B cell (primary cell): ENCODE data around the gene NECTIN4. TPM values are rescaled to one million over a fixed set of nuclear protein-coding genes. Genes with fewer than 3 reads are reported as not detected.
A peak's percentile ranks its signal among the peaks of the same experiment; 100 is the strongest.

Source experiments
- ATAC-seq: fragments of 200-7000 bp; cut with Tn5 transposase; one replicate; pipeline ENCODE4 v1.10.0; 2021; ENCODE audit warnings: low read depth, mild to moderate bottlenecking, moderate number of reproducible peaks, moderate library complexity
- CTCF ChIA-PET: fragments of 350-600 bp; sonication (Branson Sonifier 250); formaldehyde crosslinking; loops from one replicate; lab custom pipeline; 2021; ENCODE audit warnings: antibody characterized with exemption, inconsistent platforms; lab: Charles Lee
- POLR2A ChIA-PET: fragments of 350-600 bp; sonication (Branson Sonifier 250); formaldehyde crosslinking; loops from one replicate; lab custom pipeline; 2021; ENCODE audit warnings: antibody characterized with exemption; lab: Charles Lee
- DNase-seq: peaks from one replicate; pipeline ENCODE4 v3.0.0; 2013
- H2AFZ ChIP-seq: 2 replicates; pipeline ENCODE4 v1.6.1; 2012; ENCODE audit warnings: mild to moderate bottlenecking, low read depth, low read length; ENCODE audit not compliant: insufficient read depth, poor library complexity, severe bottlenecking
- H3K27ac ChIP-seq, 2 donors: 1 replicate in 1 of 2; 2 replicates in 1 of 2; pipeline ENCODE4 v1.5.1; 2012 to 2013; ENCODE audit warnings: low read length in 2 of 2, mild to moderate bottlenecking in 2 of 2, moderate library complexity in 1 of 2
- H3K27me3 ChIP-seq, 4 experiments: fragments of 200-600 bp in 1 of 4; sonication (generic) in 1 of 4; replicated peaks in 1 of 4; 1 replicate in 2 of 4; 2 replicates in 2 of 4; pipeline versions ENCODE4 v1.6.1 to v1.7.0; 2013 to 2016; ENCODE audit warnings: low read length in 3 of 4, mild to moderate bottlenecking in 2 of 4, mixed read lengths in 1 of 4, moderate library complexity in 1 of 4; ENCODE audit not compliant: insufficient read depth in 4 of 4, control insufficient read depth in 3 of 4; ENCODE audit errors: control extremely low read depth in 1 of 4
- H3K36me3 ChIP-seq, 2 experiments: replicated peaks in 1 of 2; 1 replicate in 1 of 2; 2 replicates in 1 of 2; pipeline versions ENCODE4 v1.6.1 to v1.7.1; 2013; ENCODE audit warnings: low read length in 1 of 2; ENCODE audit not compliant: insufficient read depth in 2 of 2, control insufficient read depth in 1 of 2; ENCODE audit errors: control extremely low read depth in 1 of 2, extremely low read depth in 1 of 2
- H3K4me1 ChIP-seq, 2 donors: fragments of 200-600 bp in 1 of 2; sonication (generic) in 1 of 2; 1 replicate in 1 of 2; 2 replicates in 1 of 2; pipeline versions ENCODE4 v1.5.1 to v1.6.1; 2013 to 2017; ENCODE audit warnings: low read length in 2 of 2; ENCODE audit not compliant: control insufficient read depth in 2 of 2, insufficient read depth in 2 of 2
- H3K4me2 ChIP-seq: replicated peaks from 2 replicates; pipeline ENCODE3; 2012; ENCODE audit warnings: mild to moderate bottlenecking, low read depth, low read length; ENCODE audit not compliant: poor library complexity, severe bottlenecking
- H3K4me3 ChIP-seq, 5 experiments: fragments of 200-600 bp in 1 of 5; sonication (generic) in 1 of 5; 1 replicate in 3 of 5; 2 replicates in 2 of 5; pipeline versions ENCODE4 v1.5.1 to v1.7.0; 2011 to 2016; ENCODE audit warnings: low read length in 4 of 5, mild to moderate bottlenecking in 4 of 5, low read depth in 2 of 5, control low read depth in 1 of 5, moderate library complexity in 1 of 5; ENCODE audit not compliant: insufficient read depth in 1 of 5; ENCODE audit errors: control extremely low read depth in 1 of 5, extremely low read depth in 1 of 5
- H3K79me2 ChIP-seq: fragments of 200-600 bp; sonication (generic); one replicate; pipeline ENCODE4 v1.6.0; 2016; ENCODE audit warnings: low read length; ENCODE audit not compliant: control insufficient read depth, insufficient read depth
- H3K9ac ChIP-seq: fragments of 200-600 bp; sonication (generic); 2 replicates; pipeline ENCODE4 v1.6.1; 2017; ENCODE audit warnings: mild to moderate bottlenecking, low read length, moderate library complexity
- H3K9me3 ChIP-seq, 3 donors: one replicate each; pipeline versions ENCODE4 v1.6.1 to v1.7.1; 2013; ENCODE audit warnings: low read length in 2 of 3; ENCODE audit not compliant: control insufficient read depth in 2 of 3, insufficient read depth in 1 of 3; ENCODE audit errors: control extremely low read depth in 1 of 3
- H4K20me1 ChIP-seq: 2 replicates; pipeline ENCODE4 v1.6.0; 2012; ENCODE audit warnings: mild to moderate bottlenecking, low read length; ENCODE audit not compliant: insufficient read depth, control insufficient read depth, poor library complexity, severe bottlenecking
- H3K27ac Mint-ChIP-seq: one replicate; pipeline ENCODE4 v1.8.0; 2021; ENCODE audit warnings: mixed read lengths
- H3K27me3 Mint-ChIP-seq: one replicate; pipeline ENCODE4 v1.8.0; 2021; ENCODE audit warnings: mixed read lengths
- H3K4me1 Mint-ChIP-seq: one replicate; pipeline ENCODE4 v1.8.0; 2021; ENCODE audit warnings: mixed read lengths
- H3K4me3 Mint-ChIP-seq: one replicate; pipeline ENCODE4 v1.8.0; 2021; ENCODE audit warnings: mixed read lengths
- H3K9me3 Mint-ChIP-seq: one replicate; pipeline ENCODE4 v1.8.0; 2022; ENCODE audit warnings: mixed read lengths; ENCODE audit not compliant: insufficient read depth
- EZH2 ChIP-seq: IDR thresholded peaks from 2 replicates; pipeline ENCODE4 v1.6.1; 2012; ENCODE audit warnings: borderline replicate concordance, low read depth, mild to moderate bottlenecking, moderate library complexity, low read length; ENCODE audit not compliant: insufficient read depth, poor library complexity, severe bottlenecking
- WGBS: methylation state at CpG from one replicate; pipeline ENCODE4 v1.1.5; 2013; ENCODE audit warnings: missing lambda C conversion rate; ENCODE audit not compliant: insufficient coverage; 5-methylcytosine and 5-hydroxymethylcytosine counted together
- intact Hi-C: fragments of 100-400 bp; cut with micrococcal nuclease; formaldehyde crosslinking; loops from one replicate; pipeline ENCODE4 v1.10.0; 2022
- polyA plus RNA-seq: library from polyadenylated mRNA; depleted of rRNA; stranded (reverse); fragments of >200 nt; gene quantifications from 2 replicates; pipeline ENCODE4 v1.2.3, GENCODE V29; 2012
- total RNA-seq, 2 donors: library from RNA; stranded (reverse); fragments of 120-200 nt in 1 of 2; gene quantifications; 1 replicate in 1 of 2; 2 replicates in 1 of 2; pipeline versions ENCODE4 v1.2.3 to v1.2.4, GENCODE V29; 2013 to 2022
- TF ChIP-seq, protein P1 (sequence below): fragments of 200-600 bp; IDR thresholded peaks from one replicate; pipeline ENCODE4 v1.8.0; 2022; ENCODE audit warnings: antibody characterized with exemption, mild to moderate bottlenecking

NECTIN4 gene
- total and polyA plus RNA-seq, 2 donors (not counting 1 experiment from before 2014, with no cell fraction given), result not detected

DNA sequence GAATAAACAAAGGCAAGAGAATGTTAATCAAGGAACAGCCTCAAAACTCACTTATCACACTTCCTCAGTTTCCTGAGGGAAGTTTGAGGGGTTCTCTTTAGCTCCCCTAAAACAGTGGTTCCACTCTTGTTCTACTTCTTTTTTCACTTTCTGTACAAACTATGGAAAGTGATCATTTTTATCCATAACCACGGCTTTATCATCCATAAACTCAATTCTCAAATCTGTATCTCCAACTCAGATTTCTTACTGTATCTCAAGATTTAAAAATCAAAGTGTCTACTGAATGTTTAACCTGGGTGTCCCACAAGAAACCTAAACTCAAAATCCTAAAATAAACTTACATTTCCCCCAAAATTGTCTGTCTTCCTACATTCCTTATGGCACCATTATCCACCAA is 24.6 kb upstream of the NECTIN4 start:
- no peak overlapping the region for H3K27ac Mint-ChIP-seq
- no peak overlapping the region for H3K27ac ChIP-seq
- peaks cover 97% of the 10 kb centered on the region for H3K79me2 ChIP-seq
- TF ChIP-seq, protein P1, sequence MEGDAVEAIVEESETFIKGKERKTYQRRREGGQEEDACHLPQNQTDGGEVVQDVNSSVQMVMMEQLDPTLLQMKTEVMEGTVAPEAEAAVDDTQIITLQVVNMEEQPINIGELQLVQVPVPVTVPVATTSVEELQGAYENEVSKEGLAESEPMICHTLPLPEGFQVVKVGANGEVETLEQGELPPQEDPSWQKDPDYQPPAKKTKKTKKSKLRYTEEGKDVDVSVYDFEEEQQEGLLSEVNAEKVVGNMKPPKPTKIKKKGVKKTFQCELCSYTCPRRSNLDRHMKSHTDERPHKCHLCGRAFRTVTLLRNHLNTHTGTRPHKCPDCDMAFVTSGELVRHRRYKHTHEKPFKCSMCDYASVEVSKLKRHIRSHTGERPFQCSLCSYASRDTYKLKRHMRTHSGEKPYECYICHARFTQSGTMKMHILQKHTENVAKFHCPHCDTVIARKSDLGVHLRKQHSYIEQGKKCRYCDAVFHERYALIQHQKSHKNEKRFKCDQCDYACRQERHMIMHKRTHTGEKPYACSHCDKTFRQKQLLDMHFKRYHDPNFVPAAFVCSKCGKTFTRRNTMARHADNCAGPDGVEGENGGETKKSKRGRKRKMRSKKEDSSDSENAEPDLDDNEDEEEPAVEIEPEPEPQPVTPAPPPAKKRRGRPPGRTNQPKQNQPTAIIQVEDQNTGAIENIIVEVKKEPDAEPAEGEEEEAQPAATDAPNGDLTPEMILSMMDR, result no peak
- no peak for TF ChIP-seq EZH2
- intact Hi-C loops, result no loop called here
- H3K4me1 Mint-ChIP-seq, result peaks cover 56% of the 10 kb centered on the region
- no peaks in the 10 kb centered on the region for H3K9me3 ChIP-seq
- H3K4me1 ChIP-seq, result peaks cover 25 to 30% of the 10 kb centered on the region in 2 donors
- H3K4me3 ChIP-seq, result no peak overlapping the region
- ATAC-seq, result no peak
- H3K4me3 Mint-ChIP-seq, result no peak overlapping the region
- CTCF ChIA-PET, result no interaction called here
- 0% methylated on average over 1 of the region's 1 CpG for WGBS
- no peaks in the 10 kb centered on the region for H3K9me3 Mint-ChIP-seq
- H3K9ac ChIP-seq, result no peak overlapping the region
- H3K27me3 ChIP-seq, result no peaks in the 10 kb centered on the region
- no peak overlapping the region for H3K4me2 ChIP-seq
- no peak for DNase-seq
- H3K27me3 Mint-ChIP-seq, result no peaks in the 10 kb centered on the region
- H2AFZ ChIP-seq, result no peak overlapping the region
- peaks cover 11 to 15% of the 10 kb centered on the region in 2 experiments for H3K36me3 ChIP-seq
- H4K20me1 ChIP-seq, result peaks cover 27% of the 10 kb centered on the region
- POLR2A ChIA-PET, result no interaction called here

DNA sequence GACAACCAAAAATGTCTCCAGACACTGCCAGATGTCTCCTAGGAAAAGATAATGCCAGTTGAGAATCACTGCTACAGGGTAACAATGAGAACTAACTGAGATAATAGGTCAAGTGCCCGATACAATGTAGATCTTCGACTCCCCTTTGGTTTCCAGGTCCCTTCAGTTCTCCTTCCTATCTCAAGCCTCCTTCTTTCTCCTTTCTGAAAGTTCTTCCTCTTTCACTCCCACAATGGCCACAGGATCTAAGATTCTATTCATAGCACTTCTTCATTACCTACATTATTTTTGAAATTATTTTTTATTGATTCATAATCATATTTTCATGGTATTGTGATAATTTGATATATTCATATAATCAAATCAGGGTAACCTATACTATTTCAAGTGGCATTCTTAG is 22.2 kb upstream of the NECTIN4 start:
- peaks cover 95% of the 10 kb centered on the region for H3K79me2 ChIP-seq
- no peaks in the 10 kb centered on the region for H3K9me3 ChIP-seq
- Mint-ChIP-seq H3K4me1 (peaks cover 36% of the 10 kb centered on the region), H3K27me3 (no peaks in the 10 kb centered on the region), H3K4me3 (no peak overlapping the region), H3K27ac (no peak overlapping the region), H3K9me3 (no peaks in the 10 kb centered on the region)
- H3K36me3 ChIP-seq, result peaks cover 11 to 17% of the 10 kb centered on the region in 2 experiments
- TF ChIP-seq, protein P1, result no peak
- no peak for TF ChIP-seq EZH2
- peaks cover 31% of the 10 kb centered on the region for H4K20me1 ChIP-seq
- no peaks in the 10 kb centered on the region for H3K27me3 ChIP-seq
- peaks cover 11 to 13% of the 10 kb centered on the region in 2 donors for H3K4me1 ChIP-seq
- no peak overlapping the region for H3K9ac ChIP-seq
- CTCF ChIA-PET, result interaction anchor here (1.1 kb wide), 1 partner anchor 22 kb away, joined by 3 read pairs; the partner anchor contains the start of gene NECTIN4
- no peak overlapping the region for H3K4me2 ChIP-seq
- POLR2A ChIA-PET, result no interaction called here
- H2AFZ ChIP-seq, result no peak overlapping the region
- intact Hi-C loops, result no loop called here
- H3K27ac ChIP-seq, result peak overlapping the region in 1 of 2 donors; percentile 25
- WGBS, result no CpG with 5 or more reads among the region's 2 CpGs
- DNase-seq (no peak), ATAC-seq (no peak)
- H3K4me3 ChIP-seq, result no peak overlapping the region
